Measurements from ENCODE around the gene EPS8L3.
"Not testable (repeated sequence)": the region's sequence is repeated elsewhere in the genome, so short reads cannot be mapped to it uniquely, and the experiment has no call there.

Gene EPS8L3

GRCh38 chr1:109761227-109762038, 2.3 kb downstream of the EPS8L3 start:
- Histone ChIP-seq H3K27me3 (replicated peaks; ENCODE audit: control insufficient read depth, insufficient read depth, low read length) (no peaks in the 10 kb centered on the region; the same call in 1 of the 2 replicates), H3K4me3 (replicated peaks; ENCODE audit: low read depth, low read length) (no peak overlapping the region), H3K36me3 (ENCODE audit: control insufficient read depth, insufficient read depth, low read length) (no peaks in the 10 kb centered on the region)
- DNase-seq (ENCODE audit: extremely low read depth, insufficient read length), result no peak
- TF ChIP-seq, protein P1, sequence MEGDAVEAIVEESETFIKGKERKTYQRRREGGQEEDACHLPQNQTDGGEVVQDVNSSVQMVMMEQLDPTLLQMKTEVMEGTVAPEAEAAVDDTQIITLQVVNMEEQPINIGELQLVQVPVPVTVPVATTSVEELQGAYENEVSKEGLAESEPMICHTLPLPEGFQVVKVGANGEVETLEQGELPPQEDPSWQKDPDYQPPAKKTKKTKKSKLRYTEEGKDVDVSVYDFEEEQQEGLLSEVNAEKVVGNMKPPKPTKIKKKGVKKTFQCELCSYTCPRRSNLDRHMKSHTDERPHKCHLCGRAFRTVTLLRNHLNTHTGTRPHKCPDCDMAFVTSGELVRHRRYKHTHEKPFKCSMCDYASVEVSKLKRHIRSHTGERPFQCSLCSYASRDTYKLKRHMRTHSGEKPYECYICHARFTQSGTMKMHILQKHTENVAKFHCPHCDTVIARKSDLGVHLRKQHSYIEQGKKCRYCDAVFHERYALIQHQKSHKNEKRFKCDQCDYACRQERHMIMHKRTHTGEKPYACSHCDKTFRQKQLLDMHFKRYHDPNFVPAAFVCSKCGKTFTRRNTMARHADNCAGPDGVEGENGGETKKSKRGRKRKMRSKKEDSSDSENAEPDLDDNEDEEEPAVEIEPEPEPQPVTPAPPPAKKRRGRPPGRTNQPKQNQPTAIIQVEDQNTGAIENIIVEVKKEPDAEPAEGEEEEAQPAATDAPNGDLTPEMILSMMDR (IDR thresholded peaks at IDR 0.05; ENCODE audit: insufficient read depth, low read length, poor library complexity, severe bottlenecking), result no peak

DNA sequence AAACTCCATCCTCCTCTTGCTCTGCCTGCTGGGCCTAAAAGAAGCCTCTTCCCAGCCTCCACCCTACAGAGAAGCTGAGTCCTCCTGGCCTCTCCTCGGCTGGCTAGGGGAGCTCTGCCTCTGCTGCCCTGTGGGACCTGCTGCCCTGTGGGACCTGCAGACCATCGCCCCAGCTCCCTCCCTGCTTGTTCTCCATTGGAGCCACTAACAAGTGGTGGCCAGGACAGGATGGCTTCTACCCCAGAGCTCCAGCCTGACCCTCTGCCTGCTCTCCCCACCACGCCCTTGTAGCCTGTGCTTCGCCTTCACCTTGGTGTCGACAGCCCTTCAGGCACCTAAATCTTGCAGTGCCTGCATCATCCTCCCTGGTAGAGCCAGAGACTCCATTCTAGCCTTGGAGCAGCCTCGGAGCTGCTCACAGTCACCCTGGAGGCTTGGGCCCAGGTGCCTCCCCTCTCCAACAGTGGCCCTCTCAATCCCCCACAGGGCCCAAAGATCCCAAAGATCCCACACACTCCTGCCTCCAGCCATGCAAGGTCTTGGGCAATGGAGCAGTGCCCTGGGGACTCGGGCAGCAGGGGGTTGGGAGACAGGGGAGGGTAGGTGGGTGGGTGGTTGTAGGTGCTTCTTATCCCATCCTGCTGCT, 3.0 kb downstream of the EPS8L3 start:
- H3K4me3 ChIP-seq (replicated peaks; ENCODE audit: low read depth, low read length), result no peak overlapping the region
- no peak for DNase-seq (ENCODE audit: extremely low read depth, insufficient read length)
- no peaks in the 10 kb centered on the region for H3K36me3 ChIP-seq (ENCODE audit: control insufficient read depth, insufficient read depth, low read length)
- TF ChIP-seq, protein P1 (IDR thresholded peaks at IDR 0.05; ENCODE audit: insufficient read depth, low read length, poor library complexity, severe bottlenecking), result no peak
- H3K27me3 ChIP-seq (replicated peaks; ENCODE audit: control insufficient read depth, insufficient read depth, low read length), result no peaks in the 10 kb centered on the region; the same call in 1 of the 2 replicates

DNA sequence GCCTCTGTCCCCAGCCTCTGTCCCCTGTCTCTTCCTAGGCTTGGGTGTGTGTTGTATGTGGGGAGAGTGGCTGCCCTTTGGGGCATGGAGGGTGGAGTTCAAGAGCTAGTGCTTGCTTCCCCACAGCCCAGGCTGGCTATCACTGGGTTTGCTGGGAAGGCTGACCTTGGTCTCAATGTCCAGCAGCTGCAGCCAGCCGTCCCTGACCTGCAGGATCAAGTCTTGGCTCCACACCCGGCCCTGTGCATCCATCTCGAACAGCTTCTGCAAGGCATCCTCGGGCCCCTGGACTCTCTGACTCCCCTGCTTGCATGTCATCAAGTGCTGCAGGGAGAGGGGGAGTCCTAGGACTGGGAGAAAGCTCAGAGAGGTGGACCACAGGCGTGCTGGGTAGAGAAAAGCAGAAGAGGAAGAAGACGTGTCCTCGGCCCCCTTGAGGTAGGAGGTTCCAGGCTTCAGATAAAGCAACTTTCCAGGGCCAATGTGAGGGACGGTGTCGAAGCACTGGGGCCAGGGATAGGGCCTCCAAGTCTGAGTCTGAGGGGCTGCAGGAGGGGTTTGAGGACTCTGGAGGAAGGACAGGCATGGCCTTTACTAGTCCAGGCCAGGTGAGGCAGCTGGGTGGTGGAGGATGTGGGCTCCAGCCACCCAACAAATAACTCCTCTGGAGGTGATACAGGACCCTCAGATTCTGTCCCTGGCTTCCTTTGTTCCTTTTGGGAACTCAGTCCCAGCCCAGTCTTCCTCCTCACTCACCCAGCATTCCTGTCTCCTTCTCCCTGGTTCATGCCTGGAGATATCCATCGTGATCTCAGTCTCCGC, 4.0 kb downstream of the EPS8L3 start:
- Histone ChIP-seq H3K27me3 (replicated peaks; ENCODE audit: control insufficient read depth, insufficient read depth, low read length) (no peaks in the 10 kb centered on the region), H3K36me3 (ENCODE audit: control insufficient read depth, insufficient read depth, low read length) (no peaks in the 10 kb centered on the region), H3K4me3 (replicated peaks; ENCODE audit: low read depth, low read length) (no peak overlapping the region)
- DNase-seq (ENCODE audit: extremely low read depth, insufficient read length), result no peak
- TF ChIP-seq, protein P1 (IDR thresholded peaks at IDR 0.05; ENCODE audit: insufficient read depth, low read length, poor library complexity, severe bottlenecking), result no peak

DNA sequence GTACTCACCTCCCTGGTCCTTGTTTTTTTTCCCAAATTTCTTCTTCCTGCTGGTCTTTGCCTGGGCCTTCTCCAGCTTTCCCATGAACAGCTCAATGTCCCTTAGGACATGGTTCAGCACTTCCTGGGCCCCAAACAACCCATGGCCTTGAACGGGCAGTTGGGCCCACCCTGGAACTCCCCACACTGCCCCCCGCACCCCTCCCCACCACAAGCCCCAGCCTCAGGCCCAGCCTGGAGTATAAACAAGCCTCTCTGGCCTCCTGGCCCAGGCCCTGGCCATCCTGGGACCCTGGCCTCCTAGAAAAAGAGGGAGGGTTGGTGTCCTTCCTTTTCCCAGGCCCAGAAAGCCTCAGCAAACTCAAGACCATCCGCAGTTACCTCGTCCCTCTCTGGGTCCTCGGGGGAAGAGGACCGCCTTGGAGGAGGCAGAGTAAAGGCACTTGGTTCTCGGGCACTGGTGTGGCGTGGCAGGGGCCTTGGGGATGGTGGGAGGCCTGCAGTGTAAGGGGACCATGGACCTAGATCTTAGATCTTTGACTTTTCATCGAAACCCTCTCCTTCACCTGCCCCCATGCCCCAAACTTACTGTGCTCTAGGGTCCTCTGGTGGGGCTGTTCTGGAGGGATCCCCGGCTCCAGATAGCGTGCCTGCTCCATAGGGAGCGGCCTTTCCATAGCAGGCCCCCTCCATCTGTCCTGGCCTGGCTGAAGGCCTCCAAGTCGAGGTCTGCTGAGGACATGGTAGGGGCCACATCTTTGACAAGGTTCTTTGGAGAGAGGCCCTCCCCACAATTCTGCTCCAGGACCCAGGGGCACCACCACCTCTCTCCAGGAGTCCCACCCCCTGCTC, 5.6 kb downstream of the EPS8L3 start:
- no peak for DNase-seq (ENCODE audit: extremely low read depth, insufficient read length)
- Histone ChIP-seq H3K27me3 (replicated peaks; ENCODE audit: control insufficient read depth, insufficient read depth, low read length) (no peaks in the 10 kb centered on the region), H3K4me3 (replicated peaks; ENCODE audit: low read depth, low read length) (no peak overlapping the region), H3K36me3 (ENCODE audit: control insufficient read depth, insufficient read depth, low read length) (no peaks in the 10 kb centered on the region)
- TF ChIP-seq, protein P1 (IDR thresholded peaks at IDR 0.05; ENCODE audit: insufficient read depth, low read length, poor library complexity, severe bottlenecking), result no peak

- DNase-seq (ENCODE audit: extremely low read depth, insufficient read length), result no peak
- no peak overlapping the region for H3K4me3 ChIP-seq (replicated peaks; ENCODE audit: low read depth, low read length)
- no peaks in the 10 kb centered on the region for H3K27me3 ChIP-seq (replicated peaks; ENCODE audit: control insufficient read depth, insufficient read depth, low read length)
- TF ChIP-seq, protein P1 (IDR thresholded peaks at IDR 0.05; ENCODE audit: insufficient read depth, low read length, poor library complexity, severe bottlenecking), result no peak
- H3K36me3 ChIP-seq (ENCODE audit: control insufficient read depth, insufficient read depth, low read length), result no peaks in the 10 kb centered on the region
Observed at GRCh38 chr1:109756848-109757521, 6.7 kb downstream of the EPS8L3 start.

- H3K36me3 ChIP-seq (ENCODE audit: control insufficient read depth, insufficient read depth, low read length); DNase-seq (ENCODE audit: extremely low read depth, insufficient read length): not testable (repeated sequence)
Observed at GRCh38 chr1:109756325-109756724, 7.4 kb downstream of the EPS8L3 start.

More at GRCh38 chr1:109756325-109756724, 7.4 kb downstream of the EPS8L3 start:
- not testable (repeated sequence) for H3K4me3 ChIP-seq (replicated peaks; ENCODE audit: low read depth, low read length); H3K27me3 ChIP-seq (replicated peaks; ENCODE audit: control insufficient read depth, insufficient read depth, low read length)

All from GM06990 (cell line).